HepG2 (cell line): ENCODE data around the gene TTYH1. TPM values are rescaled to one million over a fixed set of nuclear protein-coding genes. Genes with fewer than 3 reads are reported as not detected.

Experiments
- BCL3 ChIP-seq: sonication (generic); formaldehyde crosslinking; IDR thresholded peaks from 2 replicates; pipeline ENCODE4 v1.5.1; 2020; ENCODE audit warnings: mild to moderate bottlenecking, missing genetic modification reagents, moderate library complexity
- BRD4 ChIP-seq: sonication (generic); formaldehyde crosslinking; IDR thresholded peaks from 2 replicates; pipeline ENCODE4 v1.4.0; 2020; ENCODE audit warnings: missing genetic modification reagents
- CERS6 ChIP-seq: sonication (generic); formaldehyde crosslinking; IDR thresholded peaks from 2 replicates; pipeline ENCODE4 v1.5.0; 2020; ENCODE audit warnings: missing genetic modification reagents
- DNMT3B ChIP-seq: conservative IDR thresholded peaks from 2 replicates; pipeline ENCODE4 v1.6.1; 2016; ENCODE audit warnings: missing biosample characterization, control low read depth
- DR1 ChIP-seq: sonication (generic); formaldehyde crosslinking; IDR thresholded peaks from 2 replicates; pipeline ENCODE4 v1.8.0; 2021; ENCODE audit warnings: mild to moderate bottlenecking, missing genetic modification reagents, inconsistent platforms
- E2F1 ChIP-seq: sonication (generic); formaldehyde crosslinking; IDR thresholded peaks from 2 replicates; pipeline ENCODE4 v1.5.0; 2020; ENCODE audit warnings: missing genetic modification reagents
- FOXA3 ChIP-seq: IDR thresholded peaks from 2 replicates; pipeline ENCODE4 v1.6.1; 2016; ENCODE audit warnings: missing genetic modification reagents, missing compliant biosample characterization
- HDAC1 ChIP-seq: sonication (generic); formaldehyde crosslinking; IDR thresholded peaks from 2 replicates; pipeline ENCODE4 v1.5.1; 2020; ENCODE audit warnings: mild to moderate bottlenecking, missing genetic modification reagents
- HDAC2 ChIP-seq: sonication (generic); formaldehyde crosslinking; IDR thresholded peaks from 2 replicates; pipeline ENCODE4 v1.4.0; 2020; ENCODE audit warnings: missing genetic modification reagents
- HIC2 ChIP-seq: sonication (generic); formaldehyde crosslinking; IDR thresholded peaks from 2 replicates; pipeline ENCODE4 v1.9.0; 2022; ENCODE audit warnings: low read depth, missing genetic modification reagents
- NR3C1 ChIP-seq: sonication (generic); formaldehyde crosslinking; IDR thresholded peaks from 2 replicates; pipeline ENCODE4 v1.4.0; 2020; ENCODE audit warnings: missing genetic modification reagents
- PHF20 ChIP-seq: sonication (generic); formaldehyde crosslinking; IDR thresholded peaks from 2 replicates; pipeline ENCODE4 v1.5.0; 2020; ENCODE audit warnings: mild to moderate bottlenecking, missing genetic modification reagents
- TBX2 ChIP-seq: sonication (generic); formaldehyde crosslinking; IDR thresholded peaks from 2 replicates; pipeline ENCODE4 v1.5.0; 2020; ENCODE audit warnings: missing genetic modification reagents, mild to moderate bottlenecking, borderline replicate concordance
- ZBTB7A ChIP-seq: sonication (generic); formaldehyde crosslinking; IDR thresholded peaks from 2 replicates; pipeline ENCODE4 v1.8.0; 2022; ENCODE audit warnings: mild to moderate bottlenecking, missing genetic modification reagents
- ZFP36L2 ChIP-seq: sonication (generic); formaldehyde crosslinking; IDR thresholded peaks from 2 replicates; pipeline ENCODE4 v1.4.0; 2020; ENCODE audit warnings: missing genetic modification reagents
- ZNF205 ChIP-seq: IDR thresholded peaks from 2 replicates; pipeline ENCODE4 v1.6.1; 2018; ENCODE audit warnings: missing biosample characterization, missing genetic modification reagents
- ZNF230 ChIP-seq: sonication (generic); formaldehyde crosslinking; IDR thresholded peaks from 2 replicates; pipeline ENCODE4 v1.4.0; 2020; ENCODE audit warnings: mild to moderate bottlenecking, missing genetic modification reagents
- ZNF234 ChIP-seq: sonication (generic); formaldehyde crosslinking; conservative IDR thresholded peaks from 2 replicates; pipeline ENCODE4 v1.5.1; 2020; ENCODE audit warnings: mild to moderate bottlenecking, missing genetic modification reagents
- ZNF335 ChIP-seq: sonication (generic); formaldehyde crosslinking; IDR thresholded peaks from 2 replicates; pipeline ENCODE4 v1.4.0; 2020; ENCODE audit warnings: missing genetic modification reagents
- ZNF441 ChIP-seq: sonication (generic); formaldehyde crosslinking; IDR thresholded peaks from 2 replicates; pipeline ENCODE4 v1.7.0; 2021; ENCODE audit warnings: missing genetic modification reagents, borderline replicate concordance
- ZSCAN12 ChIP-seq: sonication (generic); formaldehyde crosslinking; IDR thresholded peaks from 2 replicates; pipeline ENCODE4 v1.9.0; 2021; ENCODE audit warnings: mild to moderate bottlenecking, missing genetic modification reagents
- ZXDC ChIP-seq: sonication (generic); formaldehyde crosslinking; IDR thresholded peaks from 2 replicates; pipeline ENCODE4 v1.5.0; 2020; ENCODE audit warnings: mild to moderate bottlenecking, missing genetic modification reagents
- polyA plus RNA-seq, 8 experiments: library from polyadenylated mRNA; depleted of rRNA in 3 of 8; stranded (reverse) in 7 of 8; unstranded in 1 of 8; fragments of >200 nt; fragmentation: Illumina TruSeq in 4 of 8; extraction: Trizol in 4 of 8; gene quantifications; 2 replicates each; pipeline versions ENCODE4 v1.2.1 to v1.2.3, GENCODE V29; 2011 to 2016; ENCODE audit warnings: low read depth in 4 of 8, missing spikeins in 1 of 8, mixed read lengths in 1 of 8; ENCODE audit not compliant: insufficient read depth in 1 of 8
- total RNA-seq, 5 experiments: library from RNA; depleted of rRNA; stranded (reverse); fragments of >200 nt; fragmentation: Illumina TruSeq; extraction: Trizol; gene quantifications; 2 replicates each; pipeline ENCODE4 v1.2.3, GENCODE V29; 2016; ENCODE audit warnings: low read depth in 1 of 5

Gene TTYH1
- total and polyA plus RNA-seq, 2 of the 13 experiments (the other 11 are each of a cell fraction or from before 2014, with no cell fraction given), result 6.9 to 19.9 TPM

GRCh38 chr19:54462655-54463530 is 47.6 kb downstream of the TTYH1 start (continued):
- 0 out of 2 replicates have a peak, but pooled peaks have one; percentile 74 for TF ChIP-seq CERS6
- no peak for TF ChIP-seq ZNF230 (CRISPR knock-in tag)
- no peak for TF ChIP-seq ZNF441
- TF ChIP-seq E2F1 (CRISPR knock-in tag), result peak; percentile 49; the same call in 1 of the 2 replicates
- peak; percentile 50; the same call in 1 of the 2 replicates for TF ChIP-seq HDAC1 (CRISPR knock-in tag)
- TF ChIP-seq ZXDC (CRISPR knock-in tag), result 0 out of 2 replicates have a peak, but pooled peaks have one; percentile 75
- no peak for TF ChIP-seq ZNF205 (CRISPR knock-in tag)
- peak; percentile 78; the same call in 1 of the 2 replicates for TF ChIP-seq ZNF234 (CRISPR knock-in tag)
- peak; percentile 67 for TF ChIP-seq HIC2 (CRISPR knock-in tag)
- no peak for TF ChIP-seq ZBTB7A (CRISPR knock-in tag)
- peak; percentile 56 for TF ChIP-seq PHF20 (CRISPR knock-in tag)
- peak; percentile 17 for TF ChIP-seq BCL3 (CRISPR knock-in tag)
- TF ChIP-seq DR1 (CRISPR knock-in tag), result peak; percentile 33; the same call in 1 of the 2 replicates
- peak; percentile 27; the same call in 1 of the 2 replicates for TF ChIP-seq FOXA3
- no peak; the same call in 1 of the 2 replicates for TF ChIP-seq HDAC2
- no peak for TF ChIP-seq NR3C1 (CRISPR knock-in tag)
- TF ChIP-seq TBX2 (CRISPR knock-in tag), result peak; percentile 74
- peak; percentile 9; the same call in 1 of the 2 replicates for TF ChIP-seq ZNF335 (CRISPR knock-in tag)
- TF ChIP-seq DNMT3B (CRISPR knock-in tag), result 0 out of 2 replicates have a peak, but pooled peaks have one; percentile 24
- TF ChIP-seq BRD4 (CRISPR knock-in tag), result peak; percentile 81; the same call in 1 of the 2 replicates
- TF ChIP-seq ZFP36L2 (CRISPR knock-in tag), result no peak
- peak; percentile 26; the same call in 1 of the 2 replicates for TF ChIP-seq ZSCAN12 (CRISPR knock-in tag)
